IMR-90 (cell line): Measurements from ENCODE around the gene SLC4A7. TPM values are rescaled to one million over a fixed set of nuclear protein-coding genes. Genes with fewer than 3 reads are reported as not detected.

Source experiments
- ATAC-seq: fragments of 200-7000 bp; cut with Tn5 transposase; 2 replicates; pipeline ENCODE4 v1.9.1; 2020; ENCODE audit warnings: low read depth, mild to moderate bottlenecking, moderate library complexity
- BruUV-seq: library from RNA; stranded (reverse); fragments of 400-500 nt; replicated peaks from 2 replicates; lab custom pipeline; 2021; lab: Mats Ljungman, UMichigan
- CTCF ChIA-PET: fragments of 300-600 bp; formaldehyde crosslinking; extraction: SDS; loops from one replicate; lab custom pipeline; 2021; ENCODE audit warnings: antibody characterized with exemption; lab: Yijun Ruan, JAX
- POLR2A ChIA-PET: fragments of 300-600 bp; sonication (Branson Sonifier 250); formaldehyde crosslinking; loops from one replicate; lab custom pipeline; 2022; ENCODE audit warnings: antibody characterized with exemption; ENCODE audit not compliant: unreplicated experiment; lab: Charles Lee
- DNase-seq: peaks from one replicate; pipeline ENCODE4 v3.0.0; 2013
- H2AFZ ChIP-seq: replicated peaks from 2 replicates; pipeline ENCODE3; 2013; ENCODE audit warnings: low read length, mild to moderate bottlenecking; ENCODE audit not compliant: poor library complexity
- H2AK5ac ChIP-seq: 2 replicates; pipeline ENCODE4 v1.6.1; 2013; ENCODE audit warnings: low read depth, low read length, inconsistent platforms
- H2AK9ac ChIP-seq: replicated peaks from 2 replicates; pipeline ENCODE3; 2013; ENCODE audit warnings: mild to moderate bottlenecking, low read depth, low read length, moderate library complexity; ENCODE audit not compliant: poor library complexity
- H2BK120ac ChIP-seq: 2 replicates; pipeline ENCODE4 v1.6.1; 2013; ENCODE audit warnings: low read depth, low read length, inconsistent platforms
- H2BK15ac ChIP-seq: 3 replicates; pipeline ENCODE4 v1.6.1; 2013; ENCODE audit warnings: low read depth, low read length, inconsistent platforms
- H2BK20ac ChIP-seq: 2 replicates; pipeline ENCODE4 v1.6.1; 2013; ENCODE audit warnings: low read depth, mild to moderate bottlenecking, inconsistent platforms, low read length, moderate library complexity
- H2BK5ac ChIP-seq: 2 replicates; pipeline ENCODE4 v1.6.1; 2013; ENCODE audit warnings: mild to moderate bottlenecking, low read depth, low read length, inconsistent platforms; ENCODE audit not compliant: poor library complexity, severe bottlenecking
- H3K14ac ChIP-seq: replicated peaks from 2 replicates; pipeline ENCODE4 v1.6.1; 2013; ENCODE audit warnings: low read depth, low read length, inconsistent platforms
- H3K18ac ChIP-seq: 2 replicates; pipeline ENCODE4 v1.6.1; 2013; ENCODE audit warnings: low read depth, low read length, control low read depth
- H3K23ac ChIP-seq: 2 replicates; pipeline ENCODE4 v1.6.1; 2013; ENCODE audit warnings: low read depth, low read length, inconsistent platforms
- H3K27ac ChIP-seq: 2 replicates; pipeline ENCODE4 v1.5.1; 2013; ENCODE audit warnings: mild to moderate bottlenecking, control low read depth, low read length; ENCODE audit not compliant: insufficient read depth
- H3K27me3 ChIP-seq: 2 replicates; pipeline ENCODE4 v1.6.1; 2013; ENCODE audit warnings: low read length; ENCODE audit not compliant: control insufficient read depth, insufficient read depth
- H3K36me3 ChIP-seq: 2 replicates; pipeline ENCODE4 v1.6.1; 2013; ENCODE audit warnings: low read length, mixed read lengths; ENCODE audit not compliant: control insufficient read depth, insufficient read depth
- H3K4ac ChIP-seq: 2 replicates; pipeline ENCODE4 v1.6.1; 2013; ENCODE audit warnings: low read depth, low read length, inconsistent platforms
- H3K4me1 ChIP-seq: 2 replicates; pipeline ENCODE4 v1.6.1; 2013; ENCODE audit warnings: low read length, mixed read lengths; ENCODE audit not compliant: control insufficient read depth, insufficient read depth
- H3K4me2 ChIP-seq: 2 replicates; pipeline ENCODE4 v1.6.1; 2013; ENCODE audit warnings: low read depth, mild to moderate bottlenecking, control low read depth, low read length, moderate library complexity
- H3K4me3 ChIP-seq: 2 replicates; pipeline ENCODE4 v1.5.1; 2013; ENCODE audit warnings: low read depth, mild to moderate bottlenecking, control low read depth, low read length, moderate library complexity; ENCODE audit not compliant: insufficient read depth
- H3K56ac ChIP-seq: 2 replicates; pipeline ENCODE4 v1.6.1; 2013; ENCODE audit warnings: low read length, inconsistent platforms; ENCODE audit not compliant: insufficient read depth; ENCODE audit errors: extremely low read depth
- H3K79me1 ChIP-seq, 2 experiments: 2 replicates each; pipeline ENCODE4 v1.6.1; 2013; ENCODE audit warnings: low read length in 2 of 2, inconsistent platforms in 1 of 2, low read depth in 1 of 2
- H3K9ac ChIP-seq: 2 replicates; pipeline ENCODE4 v1.6.1; 2013; ENCODE audit warnings: low read depth, low read length, control low read depth
- H3K9me1 ChIP-seq: 2 replicates; pipeline ENCODE4 v1.6.1; 2013; ENCODE audit warnings: low read length, inconsistent platforms; ENCODE audit not compliant: insufficient read depth
- H3K9me3 ChIP-seq: 2 replicates; pipeline ENCODE4 v1.6.1; 2013; ENCODE audit warnings: low read length; ENCODE audit not compliant: control insufficient read depth, insufficient read depth
- H4K20me1 ChIP-seq: 2 replicates; pipeline ENCODE4 v1.6.1; 2013; ENCODE audit warnings: low read length, inconsistent platforms; ENCODE audit not compliant: insufficient read depth
- H4K5ac ChIP-seq: 2 replicates; pipeline ENCODE4 v1.6.1; 2013; ENCODE audit warnings: mild to moderate bottlenecking, low read depth, low read length, control low read depth
- H4K8ac ChIP-seq, 2 experiments: 2 replicates each; pipeline ENCODE4 v1.6.1; 2013; ENCODE audit warnings: low read depth in 2 of 2, low read length in 2 of 2, control low read depth in 1 of 2, inconsistent platforms in 1 of 2
- H4K91ac ChIP-seq: 2 replicates; pipeline ENCODE4 v1.6.1; 2013; ENCODE audit warnings: low read depth, low read length, inconsistent platforms; ENCODE audit not compliant: insufficient read depth
- FOS ChIP-seq: fragments of 150-350 bp; IDR thresholded peaks from 2 replicates; pipeline ENCODE4 v1.6.1; 2016; ENCODE audit warnings: low read depth, low read length
- MAZ ChIP-seq: IDR thresholded peaks from 2 replicates; pipeline ENCODE4 v1.6.1; 2012; ENCODE audit warnings: low read depth, mild to moderate bottlenecking, low read length, improper control_type of control experiment, moderate library complexity, borderline replicate concordance
- WGBS, 2 experiments: methylation state at CpG; one replicate each; pipeline versions ENCODE4 v1.1.5 to v1.1.7; 2013; ENCODE audit warnings: missing lambda C conversion rate in 2 of 2; ENCODE audit not compliant: insufficient read length in 1 of 2; ENCODE audit errors: extremely low coverage in 2 of 2; 5-methylcytosine and 5-hydroxymethylcytosine counted together
- dilution Hi-C: fragments of 300-500 bp; cut with HindIII; formaldehyde crosslinking; loops from one replicate; pipeline ENCODE4 v1.14.3; 2018; ENCODE audit warnings: low sequenced_read_pairs; ENCODE audit not compliant: unreplicated experiment
- in situ Hi-C: fragments of 300-500 bp; cut with MboI; formaldehyde crosslinking; loops from 3 replicates; pipeline ENCODE4 v1.14.3; 2019; ENCODE audit warnings: low sequenced_read_pairs, inconsistent platforms, mixed read lengths
- intact Hi-C: fragments of 100-400 bp; cut with micrococcal nuclease; formaldehyde crosslinking; loops from 2 replicates; pipeline ENCODE4 v1.10.0; 2022
- polyA plus RNA-seq, 3 experiments: library from polyadenylated mRNA; depleted of rRNA; stranded (reverse); fragments of >200 nt; gene quantifications; 2 replicates each; pipeline ENCODE4 v1.2.3, GENCODE V29; 2012; ENCODE audit warnings: low replicate concordance in 1 of 3
- total RNA-seq: library from RNA; depleted of rRNA; stranded (reverse); fragments of >200 nt; gene quantifications from 2 replicates; pipeline ENCODE4 v1.2.3, GENCODE V29; 2012

Gene SLC4A7
- total and polyA plus RNA-seq, 2 of the 4 experiments (the other 2 are of a cell fraction): 17.7 to 50.4 TPM

- POLR2A ChIA-PET: no interaction called here
- H3K9ac ChIP-seq: no peak overlapping the region
- H4K5ac ChIP-seq: no peak overlapping the region
- no peak overlapping the region for H3K4ac ChIP-seq
- no peak overlapping the region for H2BK5ac ChIP-seq
- no peak overlapping the region for H2AFZ ChIP-seq
- no peak overlapping the region for H2BK15ac ChIP-seq
- no peak overlapping the region for H3K4me3 ChIP-seq
- DNase-seq (no peak), ATAC-seq (peak; percentile 35)
- dilution Hi-C loops (no loop called here), intact Hi-C loops (loop anchor here (5.0 kb wide), 1 partner anchor 42 kb away; no protein-coding TSS in a partner anchor), in situ Hi-C loops (no loop called here)
- no TSS peak for BruUV-seq
- no peak for TF ChIP-seq FOS
- no peak for TF ChIP-seq MAZ
- no peaks in the 10 kb centered on the region for H3K79me1 ChIP-seq
- H3K9me1 ChIP-seq: 0 out of 2 replicates have a peak, but pooled peaks cover 2% of the 10 kb centered on the region
- no peaks in the 10 kb centered on the region for H3K9me3 ChIP-seq
- H4K8ac ChIP-seq: no peak overlapping the region
- H2AK9ac ChIP-seq: no peak overlapping the region
- no peak overlapping the region for H2AK5ac ChIP-seq
- H3K18ac ChIP-seq: no peak overlapping the region
- H4K91ac ChIP-seq: no peak overlapping the region
- H3K4me2 ChIP-seq: no peak overlapping the region
- CTCF ChIA-PET: interaction anchor here (0.8 kb wide), 1 partner anchor 25 kb away, joined by 4 read pairs; no protein-coding TSS in a partner anchor
- H3K23ac ChIP-seq: no peak overlapping the region
- H2BK20ac ChIP-seq: no peak overlapping the region
- H3K36me3 ChIP-seq: no peaks in the 10 kb centered on the region
- no CpG with 5 or more reads among the region's 4 CpGs for WGBS, 2 experiments
- no peaks in the 10 kb centered on the region for H3K27me3 ChIP-seq
- H3K4me1 ChIP-seq: no peaks in the 10 kb centered on the region
- no peak overlapping the region for H3K14ac ChIP-seq
- H3K56ac ChIP-seq: no peak overlapping the region
- H3K27ac ChIP-seq: no peak overlapping the region
- no peaks in the 10 kb centered on the region for H4K20me1 ChIP-seq
- no peak overlapping the region for H2BK120ac ChIP-seq
Observed at GRCh38 chr3:27354588-27355203, 129.5 kb downstream of the SLC4A7 start.
